ENCODE data around the gene PHF21A. TPM values are rescaled to one million over a fixed set of nuclear protein-coding genes. Genes with fewer than 3 reads are reported as not detected.
"Not testable (repeated sequence)": the region's sequence is repeated elsewhere in the genome, so short reads cannot be mapped to it uniquely, and the experiment has no call there.

PHF21A gene
- total RNA-seq, 1 experiment from 2014 or later = 51.7 TPM

DNA sequence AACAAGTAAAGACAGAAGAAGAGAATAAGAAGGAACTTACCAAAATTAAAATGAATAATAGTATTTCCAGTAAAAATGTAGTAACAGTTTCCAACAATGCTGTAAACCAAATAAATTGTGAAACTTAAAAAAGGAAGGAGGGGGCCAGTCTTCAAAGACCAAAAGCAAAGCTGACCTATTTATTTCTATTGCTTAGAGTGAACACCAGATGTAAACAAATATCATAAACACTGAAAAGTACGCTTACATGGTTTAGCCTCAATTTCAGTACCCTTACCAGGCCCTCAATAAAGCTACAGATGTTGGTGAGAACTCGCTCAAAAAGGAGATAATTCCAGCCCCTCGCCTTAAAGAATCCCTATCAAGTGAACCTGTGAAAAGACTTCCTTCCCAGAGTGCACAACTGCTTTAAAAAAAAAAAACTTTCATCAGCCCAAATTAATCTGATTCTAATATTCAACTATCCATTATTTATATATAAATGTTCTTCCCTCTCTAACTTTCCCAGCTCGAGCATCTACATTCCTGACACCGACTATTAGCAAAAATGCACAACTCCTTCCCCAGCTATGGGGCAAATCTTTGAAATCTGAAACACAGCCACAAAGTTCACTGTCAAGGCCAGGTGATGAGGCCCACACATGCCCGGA, 2.4 kb downstream of the PHF21A start:
- Histone ChIP-seq H3K79me2 (ENCODE audit: low read length) (peaks cover 68% of the 10 kb centered on the region), H2AFZ (ENCODE audit: low read length) (0 out of 2 replicates have a peak overlapping the region, but pooled peaks have one; percentile 4), H3K4me1 (ENCODE audit: low read length) (peaks cover 68% of the 10 kb centered on the region)

DNA sequence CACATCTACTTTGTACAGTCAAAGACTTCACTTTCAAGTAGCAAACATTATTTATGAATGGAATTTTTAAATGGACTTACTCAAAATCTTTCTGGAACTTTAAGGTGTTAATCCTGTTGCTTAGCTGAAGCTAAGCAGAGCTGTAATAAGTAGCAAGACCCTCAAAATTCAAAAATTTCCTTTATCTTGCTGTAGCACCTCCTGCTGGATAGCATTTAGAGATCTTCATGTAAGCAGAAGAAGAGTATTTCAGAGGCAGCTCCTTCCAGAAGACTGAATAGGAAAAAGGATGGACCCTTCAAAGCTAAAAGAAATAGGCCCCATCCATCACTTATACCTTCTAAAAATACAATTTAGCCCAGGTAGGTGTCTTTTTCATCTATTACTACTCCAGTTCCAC, 3.4 kb downstream of the PHF21A start:
- peak overlapping the region; percentile 78 for H3K4me3 ChIP-seq (ENCODE audit: low read length)
- peak overlapping the region; percentile 97 for H3K9ac ChIP-seq (ENCODE audit: low read length)
- H4K20me1 ChIP-seq (ENCODE audit: insufficient read depth, low read depth, low read length) = no peaks in the 10 kb centered on the region
- H3K4me1 ChIP-seq (ENCODE audit: low read length) = peaks cover 67% of the 10 kb centered on the region
- H3K27ac ChIP-seq (ENCODE audit: low read length) = peak overlapping the region; percentile 88
- peak; percentile 73 for DNase-seq
- peaks cover 75% of the 10 kb centered on the region for H3K79me2 ChIP-seq (ENCODE audit: low read length)
- no peaks in the 10 kb centered on the region for H3K27me3 ChIP-seq (ENCODE audit: low read length)
- no peaks in the 10 kb centered on the region for H3K36me3 ChIP-seq (ENCODE audit: insufficient read depth, low read length)
- H2AFZ ChIP-seq (ENCODE audit: low read length) = no peak overlapping the region
- H3K4me2 ChIP-seq (ENCODE audit: low read depth, low read length, poor library complexity, severe bottlenecking) = peak overlapping the region; percentile 94
- no peaks in the 10 kb centered on the region for H3K9me3 ChIP-seq (ENCODE audit: low read length)
- H3K9me2 ChIP-seq (replicated peaks; ENCODE audit: insufficient read depth, low read length) = no peaks in the 10 kb centered on the region

More for the DNA sequence above, 2.4 kb downstream of the PHF21A start:
- H3K9ac ChIP-seq (ENCODE audit: low read length) = peak overlapping the region; percentile 97
- DNase-seq = no peak
- H3K36me3 ChIP-seq (ENCODE audit: insufficient read depth, low read length) = no peaks in the 10 kb centered on the region
- peak overlapping the region; percentile 94 for H3K4me2 ChIP-seq (ENCODE audit: low read depth, low read length, poor library complexity, severe bottlenecking)
- H3K4me3 ChIP-seq (ENCODE audit: low read length) = peak overlapping the region; percentile 78
- H3K9me3 ChIP-seq (ENCODE audit: low read length) = no peaks in the 10 kb centered on the region
- H3K27ac ChIP-seq (ENCODE audit: low read length) = peak overlapping the region; percentile 88
- H4K20me1 ChIP-seq (ENCODE audit: insufficient read depth, low read depth, low read length) = no peaks in the 10 kb centered on the region
- H3K27me3 ChIP-seq (ENCODE audit: low read length) = no peaks in the 10 kb centered on the region
- no peaks in the 10 kb centered on the region for H3K9me2 ChIP-seq (replicated peaks; ENCODE audit: insufficient read depth, low read length)

DNA sequence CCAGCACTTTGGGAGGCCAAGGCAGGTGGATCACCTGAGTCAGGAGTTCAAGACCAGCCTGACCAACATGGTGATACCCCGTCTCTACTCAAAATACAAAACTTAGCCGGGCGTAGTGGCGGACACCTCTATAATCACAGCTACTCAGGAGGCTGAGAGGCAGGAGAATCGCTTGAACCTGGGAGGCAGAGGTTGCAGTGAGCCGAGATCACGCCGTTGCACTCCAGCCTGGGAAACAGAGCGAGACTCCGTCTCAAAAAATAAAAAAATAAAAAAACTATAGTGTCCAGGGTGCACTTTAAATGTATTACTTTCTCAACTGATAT, 4.6 kb downstream of the PHF21A start:
- Histone ChIP-seq H3K27ac (ENCODE audit: low read length) (peak overlapping the region; percentile 55; the same call in 1 of the 2 replicates), H3K79me2 (ENCODE audit: low read length) (peaks cover 86% of the 10 kb centered on the region), H3K4me3 (ENCODE audit: low read length) (peak overlapping the region; percentile 78), H3K4me2 (ENCODE audit: low read depth, low read length, poor library complexity, severe bottlenecking) (peak overlapping the region; percentile 94), H3K9ac (ENCODE audit: low read length) (peak overlapping the region; percentile 97), H3K4me1 (ENCODE audit: low read length) (peaks cover 68% of the 10 kb centered on the region)
- not testable (repeated sequence) for H4K20me1 ChIP-seq (ENCODE audit: insufficient read depth, low read depth, low read length); H3K27me3 ChIP-seq (ENCODE audit: low read length); H3K9me3 ChIP-seq (ENCODE audit: low read length); H3K36me3 ChIP-seq (ENCODE audit: insufficient read depth, low read length); DNase-seq; H2AFZ ChIP-seq (ENCODE audit: low read length); H3K9me2 ChIP-seq (replicated peaks; ENCODE audit: insufficient read depth, low read length)

DNA sequence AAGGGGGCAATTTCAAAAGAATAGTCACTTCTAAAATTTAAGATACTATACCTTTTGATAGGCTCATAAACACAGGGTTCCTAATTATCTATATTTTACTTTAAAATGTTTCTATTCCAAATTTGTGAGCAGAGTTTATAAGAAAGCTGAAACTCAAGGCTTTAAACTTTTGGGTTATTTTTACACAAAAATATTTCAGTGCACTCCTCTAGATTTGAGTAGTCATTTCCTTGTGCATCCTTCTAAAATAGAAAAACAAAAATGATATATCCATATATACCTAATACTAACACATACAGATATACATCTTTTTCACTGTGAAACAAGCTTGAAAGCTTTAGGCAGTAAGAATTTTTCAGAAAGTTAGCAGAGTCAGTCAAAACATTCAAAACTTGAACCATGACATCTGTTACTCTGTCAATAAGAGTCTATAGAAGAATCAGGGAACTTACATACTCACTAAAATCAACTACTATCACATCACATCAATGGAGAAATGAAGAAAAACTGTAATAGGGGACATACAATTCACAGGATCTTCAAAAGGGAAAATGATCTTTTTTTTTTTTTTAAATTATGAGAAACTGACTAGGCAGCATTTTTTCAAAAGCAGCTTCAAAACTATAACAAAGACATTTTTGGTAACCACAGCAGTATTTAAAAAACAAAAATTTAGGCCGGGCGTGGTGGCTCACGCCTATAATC, 5.1 kb downstream of the PHF21A start:
- no peaks in the 10 kb centered on the region for H4K20me1 ChIP-seq (ENCODE audit: insufficient read depth, low read depth, low read length)
- H3K79me2 ChIP-seq (ENCODE audit: low read length) = peaks cover 91% of the 10 kb centered on the region
- H3K4me1 ChIP-seq (ENCODE audit: low read length) = peaks cover 68% of the 10 kb centered on the region
- H3K9me2 ChIP-seq (replicated peaks; ENCODE audit: insufficient read depth, low read length) = no peaks in the 10 kb centered on the region
- H3K4me2 ChIP-seq (ENCODE audit: low read depth, low read length, poor library complexity, severe bottlenecking) = peak overlapping the region; percentile 94
- no peaks in the 10 kb centered on the region for H3K27me3 ChIP-seq (ENCODE audit: low read length)
- no peaks in the 10 kb centered on the region for H3K9me3 ChIP-seq (ENCODE audit: low read length)
- no peak for DNase-seq
- H2AFZ ChIP-seq (ENCODE audit: low read length) = no peak overlapping the region
- H3K36me3 ChIP-seq (ENCODE audit: insufficient read depth, low read length) = no peaks in the 10 kb centered on the region
- peak overlapping the region; percentile 55 for H3K27ac ChIP-seq (ENCODE audit: low read length)
- H3K4me3 ChIP-seq (ENCODE audit: low read length) = peak overlapping the region; percentile 78
- peak overlapping the region; percentile 46 for H3K9ac ChIP-seq (ENCODE audit: low read length)

DNA sequence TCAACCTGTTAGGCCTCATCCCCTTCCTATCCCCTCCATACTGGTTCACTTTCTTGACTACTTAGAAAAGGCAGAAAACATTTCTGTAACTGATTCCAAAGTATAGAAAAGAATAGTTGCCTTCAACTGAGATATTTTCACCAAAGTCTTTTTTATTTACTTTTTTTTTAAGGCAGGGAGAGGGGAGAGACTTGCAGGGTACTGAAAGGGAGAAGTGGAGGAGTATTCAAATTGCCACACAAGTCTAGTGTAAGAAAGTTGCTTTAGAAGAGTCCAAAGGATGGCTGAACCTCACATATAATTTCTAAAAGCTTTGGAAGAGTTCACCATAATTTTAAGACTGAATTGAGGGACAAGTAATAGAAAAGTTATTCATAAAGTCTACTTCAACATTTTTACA, 6.3 kb downstream of the PHF21A start:
- H3K27me3 ChIP-seq (ENCODE audit: low read length) = no peaks in the 10 kb centered on the region
- no peaks in the 10 kb centered on the region for H4K20me1 ChIP-seq (ENCODE audit: insufficient read depth, low read depth, low read length)
- no peaks in the 10 kb centered on the region for H3K9me3 ChIP-seq (ENCODE audit: low read length)
- H3K79me2 ChIP-seq (ENCODE audit: low read length) = peaks cover 97% of the 10 kb centered on the region
- H3K4me2 ChIP-seq (ENCODE audit: low read depth, low read length, poor library complexity, severe bottlenecking) = peak overlapping the region; percentile 94
- H3K9me2 ChIP-seq (replicated peaks; ENCODE audit: insufficient read depth, low read length) = no peaks in the 10 kb centered on the region
- peak overlapping the region; percentile 78 for H3K4me3 ChIP-seq (ENCODE audit: low read length)
- peak; percentile 63 for DNase-seq
- no peak overlapping the region for H2AFZ ChIP-seq (ENCODE audit: low read length)
- H3K36me3 ChIP-seq (ENCODE audit: insufficient read depth, low read length) = no peaks in the 10 kb centered on the region
- peaks cover 73% of the 10 kb centered on the region for H3K4me1 ChIP-seq (ENCODE audit: low read length)
- H3K9ac ChIP-seq (ENCODE audit: low read length) = peak overlapping the region; percentile 46
- peak overlapping the region; percentile 55 for H3K27ac ChIP-seq (ENCODE audit: low read length)

DNA sequence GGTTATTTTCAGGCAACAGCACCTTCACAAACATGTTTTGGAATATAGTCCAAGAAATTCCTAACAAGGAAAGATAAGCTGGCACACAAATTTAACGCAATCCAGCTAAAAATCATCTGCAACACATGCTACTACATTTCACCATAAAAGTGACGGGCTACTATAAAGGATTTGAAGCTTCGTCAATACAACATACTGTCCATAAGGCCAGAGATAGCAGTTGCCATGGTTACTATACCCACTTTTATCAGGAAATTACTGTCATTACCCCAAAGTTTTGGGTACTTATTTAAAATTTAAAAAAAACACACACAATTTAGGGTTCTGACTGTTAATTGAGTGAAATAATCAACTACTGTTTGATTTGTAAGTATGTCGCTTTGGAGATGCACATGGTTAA, 6.9 kb downstream of the PHF21A start:
- no peaks in the 10 kb centered on the region for H4K20me1 ChIP-seq (ENCODE audit: insufficient read depth, low read depth, low read length)
- H3K27me3 ChIP-seq (ENCODE audit: low read length) = no peaks in the 10 kb centered on the region
- H2AFZ ChIP-seq (ENCODE audit: low read length) = no peak overlapping the region
- H3K79me2 ChIP-seq (ENCODE audit: low read length) = peaks cover 99% of the 10 kb centered on the region
- peak overlapping the region; percentile 46; the same call in 1 of the 2 replicates for H3K9ac ChIP-seq (ENCODE audit: low read length)
- DNase-seq = no peak
- H3K4me3 ChIP-seq (ENCODE audit: low read length) = no peak overlapping the region
- peak overlapping the region; percentile 55 for H3K27ac ChIP-seq (ENCODE audit: low read length)
- H3K36me3 ChIP-seq (ENCODE audit: insufficient read depth, low read length) = no peaks in the 10 kb centered on the region
- H3K4me2 ChIP-seq (ENCODE audit: low read depth, low read length, poor library complexity, severe bottlenecking) = peak overlapping the region; percentile 94
- peaks cover 75% of the 10 kb centered on the region for H3K4me1 ChIP-seq (ENCODE audit: low read length)
- H3K9me2 ChIP-seq (replicated peaks; ENCODE audit: insufficient read depth, low read length) = no peaks in the 10 kb centered on the region
- no peaks in the 10 kb centered on the region for H3K9me3 ChIP-seq (ENCODE audit: low read length)

DNA sequence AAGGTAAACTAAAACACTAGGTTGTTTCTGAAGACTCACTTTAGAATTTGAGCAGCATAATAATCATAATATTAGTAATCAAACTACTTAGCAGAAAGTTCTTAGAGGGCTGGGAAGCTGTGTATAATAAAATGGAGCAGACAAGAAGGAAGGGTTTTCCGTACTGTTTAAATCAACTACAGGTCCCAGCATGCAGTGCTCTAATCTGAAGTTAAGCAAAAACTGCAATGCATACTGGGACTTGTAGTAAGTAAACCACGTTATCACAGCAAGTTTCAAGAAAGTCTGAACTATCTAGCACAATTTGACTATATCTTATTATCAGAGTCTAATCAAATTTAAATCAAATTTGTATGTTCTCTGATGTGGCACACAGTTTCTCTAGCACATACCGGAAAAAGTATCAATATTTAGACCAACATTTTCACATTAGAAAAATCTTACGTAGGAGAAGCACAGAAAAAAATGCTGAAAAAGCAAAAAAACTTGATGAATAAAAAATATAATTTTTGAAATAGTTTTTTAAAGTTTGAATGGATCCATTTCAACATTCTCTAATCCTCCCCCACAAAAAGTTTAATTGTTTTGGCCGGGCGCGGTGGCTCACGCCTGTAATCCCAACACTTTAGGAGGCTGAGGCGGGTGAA, 8.2 kb downstream of the PHF21A start:
- Histone ChIP-seq H3K9ac (ENCODE audit: low read length) (no peak overlapping the region), H3K9me2 (replicated peaks; ENCODE audit: insufficient read depth, low read length) (no peaks in the 10 kb centered on the region), H4K20me1 (ENCODE audit: insufficient read depth, low read depth, low read length) (no peaks in the 10 kb centered on the region), H3K4me1 (ENCODE audit: low read length) (peaks cover 73% of the 10 kb centered on the region), H3K9me3 (ENCODE audit: low read length) (no peaks in the 10 kb centered on the region), H2AFZ (ENCODE audit: low read length) (no peak overlapping the region), H3K27me3 (ENCODE audit: low read length) (no peaks in the 10 kb centered on the region), H3K4me2 (ENCODE audit: low read depth, low read length, poor library complexity, severe bottlenecking) (peak overlapping the region; percentile 25), H3K27ac (ENCODE audit: low read length) (no peak overlapping the region), H3K36me3 (ENCODE audit: insufficient read depth, low read length) (no peaks in the 10 kb centered on the region), H3K79me2 (ENCODE audit: low read length) (peaks cover 97% of the 10 kb centered on the region), H3K4me3 (ENCODE audit: low read length) (peak overlapping the region; percentile 2; the same call in 1 of the 2 replicates)
- peak; percentile 90 for DNase-seq

DNA sequence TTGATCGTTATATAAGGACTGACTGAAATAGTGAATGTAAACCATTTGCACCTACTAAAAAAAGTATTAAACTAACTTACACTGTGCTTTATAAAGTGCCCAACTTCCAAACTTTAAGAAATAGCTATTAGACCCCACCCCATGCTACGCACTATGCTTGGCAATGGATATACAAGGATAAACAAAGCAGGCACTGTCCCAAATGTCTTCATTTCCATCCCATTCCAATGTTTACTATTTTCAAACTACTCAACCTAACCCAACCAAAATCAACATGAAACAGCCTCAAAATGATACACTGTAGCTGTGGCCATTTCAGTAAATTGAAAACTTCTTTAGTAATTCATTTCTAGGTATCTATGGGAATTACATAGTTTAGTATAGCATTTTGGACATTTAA, 12.5 kb downstream of the PHF21A start:
- Histone ChIP-seq H3K4me2 (ENCODE audit: low read depth, low read length, poor library complexity, severe bottlenecking) (peak overlapping the region; percentile 10), H3K27me3 (ENCODE audit: low read length) (no peaks in the 10 kb centered on the region), H3K9me3 (ENCODE audit: low read length) (no peaks in the 10 kb centered on the region), H3K27ac (ENCODE audit: low read length) (no peak overlapping the region), H3K4me1 (ENCODE audit: low read length) (peaks cover 71% of the 10 kb centered on the region), H3K36me3 (ENCODE audit: insufficient read depth, low read length) (no peaks in the 10 kb centered on the region), H3K79me2 (ENCODE audit: low read length) (peaks cover 97% of the 10 kb centered on the region), H3K9me2 (replicated peaks; ENCODE audit: insufficient read depth, low read length) (no peaks in the 10 kb centered on the region), H3K4me3 (ENCODE audit: low read length) (no peak overlapping the region), H2AFZ (ENCODE audit: low read length) (no peak overlapping the region), H4K20me1 (ENCODE audit: insufficient read depth, low read depth, low read length) (no peaks in the 10 kb centered on the region), H3K9ac (ENCODE audit: low read length) (no peak overlapping the region)
- DNase-seq = no peak

Measured in Karpas-422 (cell line).